Measurements from ENCODE around the gene SULT6B1. TPM values are rescaled to one million over a fixed set of nuclear protein-coding genes. Genes with fewer than 3 reads are reported as not detected.
A peak's percentile ranks its signal among the peaks of the same experiment; 100 is the strongest.

Gene SULT6B1
- total RNA-seq, 6 experiments from 2014 or later = not detected

DNA sequence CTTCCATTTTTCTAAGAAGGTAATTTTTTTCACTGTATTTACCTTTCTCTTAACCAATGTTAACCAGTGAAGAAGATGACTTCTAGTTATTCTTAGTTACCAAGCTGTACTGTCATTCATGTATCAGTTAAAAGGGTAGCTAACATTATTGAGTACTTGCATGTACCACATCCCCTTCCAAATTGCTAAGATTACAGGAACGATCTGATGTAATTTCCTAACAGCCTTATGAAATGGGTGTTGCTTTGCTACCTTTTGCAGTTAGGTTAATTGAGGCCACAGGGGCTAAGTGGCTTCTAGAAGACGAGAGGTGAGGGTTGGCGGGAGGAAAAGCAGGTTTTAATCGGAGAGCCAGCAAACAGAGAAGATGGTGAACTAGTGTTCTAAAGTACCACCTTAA is 1.8 kb upstream of the SULT6B1 start:
- H3K36me3 ChIP-seq = no peaks in the 10 kb centered on the region
- no peak overlapping the region for H3K27ac ChIP-seq
- no peak overlapping the region for H3K4me3 ChIP-seq
- TF ChIP-seq, protein P1, sequence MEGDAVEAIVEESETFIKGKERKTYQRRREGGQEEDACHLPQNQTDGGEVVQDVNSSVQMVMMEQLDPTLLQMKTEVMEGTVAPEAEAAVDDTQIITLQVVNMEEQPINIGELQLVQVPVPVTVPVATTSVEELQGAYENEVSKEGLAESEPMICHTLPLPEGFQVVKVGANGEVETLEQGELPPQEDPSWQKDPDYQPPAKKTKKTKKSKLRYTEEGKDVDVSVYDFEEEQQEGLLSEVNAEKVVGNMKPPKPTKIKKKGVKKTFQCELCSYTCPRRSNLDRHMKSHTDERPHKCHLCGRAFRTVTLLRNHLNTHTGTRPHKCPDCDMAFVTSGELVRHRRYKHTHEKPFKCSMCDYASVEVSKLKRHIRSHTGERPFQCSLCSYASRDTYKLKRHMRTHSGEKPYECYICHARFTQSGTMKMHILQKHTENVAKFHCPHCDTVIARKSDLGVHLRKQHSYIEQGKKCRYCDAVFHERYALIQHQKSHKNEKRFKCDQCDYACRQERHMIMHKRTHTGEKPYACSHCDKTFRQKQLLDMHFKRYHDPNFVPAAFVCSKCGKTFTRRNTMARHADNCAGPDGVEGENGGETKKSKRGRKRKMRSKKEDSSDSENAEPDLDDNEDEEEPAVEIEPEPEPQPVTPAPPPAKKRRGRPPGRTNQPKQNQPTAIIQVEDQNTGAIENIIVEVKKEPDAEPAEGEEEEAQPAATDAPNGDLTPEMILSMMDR (IDR thresholded peaks at IDR 0.05) = no peak
- TF ChIP-seq POLR2A (IDR thresholded peaks at IDR 0.05) = no peak
- no peaks in the 10 kb centered on the region for H3K9me3 ChIP-seq
- intact Hi-C loops (cut with DNase I) = no loop called here
- WGBS (ENCODE audit: insufficient coverage, low coverage, low lambda C conversion rate, missing lambda C conversion rate) = 81% methylated on average over 4 of the region's 4 CpGs
- no peaks in the 10 kb centered on the region for H3K27me3 ChIP-seq
- no peaks in the 10 kb centered on the region for H3K4me1 ChIP-seq
- ATAC-seq (no peak), DNase-seq (no peak)

DNA sequence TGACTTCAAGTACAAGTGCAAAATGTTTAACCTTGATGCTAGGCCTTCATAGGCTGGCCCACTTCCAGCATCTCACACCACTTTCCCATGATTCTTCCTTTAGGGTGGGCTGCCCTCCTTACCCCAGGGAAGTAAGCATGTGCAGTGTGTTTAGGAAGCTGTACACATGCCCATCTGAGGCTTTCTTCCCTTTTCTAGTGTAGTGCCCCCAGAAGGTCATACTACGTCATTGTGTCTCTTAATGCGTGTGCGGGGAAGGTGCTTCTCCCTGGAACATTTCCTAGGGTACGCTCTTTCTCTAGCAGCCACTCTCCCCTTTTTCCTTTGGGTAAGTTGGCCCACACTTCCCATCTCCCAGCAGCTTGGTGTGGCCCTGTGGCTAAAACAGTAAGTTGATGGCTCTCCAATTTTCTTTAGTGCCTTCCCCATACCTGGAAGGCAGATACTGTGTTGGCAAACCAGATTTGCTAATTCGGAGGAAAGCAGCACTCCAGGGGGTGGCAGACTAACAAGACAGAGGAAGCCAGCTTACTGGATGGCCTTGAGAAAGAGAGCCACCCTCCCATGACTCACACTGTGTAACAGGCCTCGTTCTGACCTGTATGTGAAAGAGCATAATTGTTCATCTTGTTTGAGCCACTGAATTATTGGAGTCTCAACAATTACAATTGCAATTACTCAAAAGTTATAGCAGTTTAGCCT is 1.1 kb upstream of the SULT6B1 start:
- intact Hi-C loops (cut with DNase I) = no loop called here
- H3K4me1 ChIP-seq = no peaks in the 10 kb centered on the region
- H3K27ac ChIP-seq = no peak overlapping the region
- peak in 3 of 4 donors; percentile 29 to 79 (median 53) for ATAC-seq
- H3K27me3 ChIP-seq = no peaks in the 10 kb centered on the region
- DNase-seq = no peak
- no peaks in the 10 kb centered on the region for H3K36me3 ChIP-seq
- WGBS (ENCODE audit: insufficient coverage, low coverage, low lambda C conversion rate, missing lambda C conversion rate) = 67% methylated on average over 6 of the region's 6 CpGs
- H3K4me3 ChIP-seq = no peak overlapping the region
- no peaks in the 10 kb centered on the region for H3K9me3 ChIP-seq
- TF ChIP-seq, protein P1 (IDR thresholded peaks at IDR 0.05) = no peak
- TF ChIP-seq POLR2A (IDR thresholded peaks at IDR 0.05) = no peak

DNA sequence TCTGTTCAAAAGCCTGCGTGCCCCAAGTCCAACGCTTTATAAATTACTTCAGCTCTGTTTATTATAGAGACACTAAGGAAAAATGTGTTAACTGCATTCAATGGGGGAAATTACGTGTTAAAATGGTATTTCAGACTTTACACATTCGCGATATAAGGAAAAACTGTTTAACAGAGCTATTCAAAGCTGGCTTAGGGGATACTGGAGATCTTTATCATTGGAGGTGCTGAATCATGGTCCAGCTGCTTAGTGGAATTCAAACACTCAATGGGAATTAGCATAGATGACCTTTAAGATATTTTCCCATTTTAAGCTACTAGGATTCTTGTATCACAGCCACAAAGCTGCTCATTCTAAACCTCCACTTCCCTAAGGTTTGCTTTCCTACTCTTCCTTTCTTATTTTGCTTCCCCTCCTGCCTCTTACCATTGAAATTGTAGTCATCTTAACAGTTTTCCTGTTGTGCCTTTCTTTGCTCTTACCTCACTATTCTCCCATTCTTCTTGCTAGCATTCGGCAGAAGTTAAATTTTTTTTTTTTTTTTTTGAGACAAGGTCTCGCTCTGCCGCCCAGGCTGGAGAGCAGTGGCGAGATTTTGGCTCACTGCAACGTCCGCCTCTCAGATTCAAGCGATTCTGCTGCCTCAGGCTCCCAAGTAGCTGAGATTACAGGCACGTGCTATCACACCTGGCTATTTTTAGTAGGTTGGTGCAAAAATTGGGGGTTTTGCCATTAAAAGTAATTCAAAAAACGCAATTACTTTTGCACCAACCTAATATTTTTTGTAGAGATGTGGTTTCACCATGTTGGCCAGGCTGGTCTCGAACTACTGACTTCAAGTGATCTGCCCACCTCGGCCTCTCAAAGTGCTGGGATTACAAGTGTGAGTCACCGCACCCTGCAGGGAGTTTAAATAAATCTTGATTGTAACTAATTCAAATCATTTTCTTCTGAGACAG is 6.5 kb downstream of the SULT6B1 start:
- WGBS (ENCODE audit: insufficient coverage, low coverage, low lambda C conversion rate, missing lambda C conversion rate) = 69% methylated on average over 15 of the region's 17 CpGs
- no peak for ATAC-seq
- H3K9me3 ChIP-seq = no peaks in the 10 kb centered on the region
- no peaks in the 10 kb centered on the region for H3K4me1 ChIP-seq
- H3K4me3 ChIP-seq = no peak overlapping the region
- intact Hi-C loops (cut with DNase I) = no loop called here
- no peaks in the 10 kb centered on the region for H3K27me3 ChIP-seq
- H3K27ac ChIP-seq = no peak overlapping the region
- DNase-seq = no peak
- no peak for TF ChIP-seq POLR2A (IDR thresholded peaks at IDR 0.05)
- TF ChIP-seq, protein P1 (IDR thresholded peaks at IDR 0.05) = no peak
- no peaks in the 10 kb centered on the region for H3K36me3 ChIP-seq

DNA sequence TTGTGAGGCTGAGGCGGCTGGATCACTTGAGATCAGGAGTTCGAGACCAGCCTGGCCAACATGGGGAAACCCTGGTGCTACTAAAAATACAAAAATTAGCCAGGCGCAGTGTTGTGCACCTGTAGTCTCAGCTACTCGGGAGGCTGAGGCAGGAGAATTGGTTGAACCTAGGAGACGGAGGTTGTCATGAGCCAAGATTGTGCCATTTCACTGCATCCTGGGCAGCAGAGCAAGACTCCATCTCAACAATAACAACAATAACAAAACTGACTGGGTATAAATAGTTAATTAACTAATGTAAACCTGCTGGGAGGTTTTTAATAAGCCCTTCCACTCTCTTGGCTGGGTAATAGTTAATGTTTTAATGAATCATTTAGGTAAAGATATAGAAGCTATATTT is 7.8 kb downstream of the SULT6B1 start:
- Histone ChIP-seq H3K27ac (no peak overlapping the region), H3K9me3 (no peaks in the 10 kb centered on the region), H3K4me1 (no peaks in the 10 kb centered on the region), H3K36me3 (no peaks in the 10 kb centered on the region), H3K4me3 (no peak overlapping the region), H3K27me3 (no peaks in the 10 kb centered on the region)
- TF ChIP-seq POLR2A (IDR thresholded peaks at IDR 0.05) = no peak
- TF ChIP-seq, protein P1 (IDR thresholded peaks at IDR 0.05) = no peak
- DNase-seq = no peak
- no peak for ATAC-seq
- WGBS (ENCODE audit: insufficient coverage, low coverage, low lambda C conversion rate, missing lambda C conversion rate) = 75% methylated on average over 5 of the region's 5 CpGs
- intact Hi-C loops (cut with DNase I) = no loop called here
